HG03175 (cell line): Measurements from ENCODE around the gene ECSCR.
"Not testable (repeated sequence)": the region's sequence is repeated elsewhere in the genome, so short reads cannot be mapped to it uniquely, and the experiment has no call there.

Source experiments
- ATAC-seq: cut with Tn5 transposase; IDR thresholded peaks from one replicate; pipeline ENCODE4 v1.9.1; 2021; ENCODE audit warnings: mild to moderate bottlenecking, moderate library complexity; ENCODE audit not compliant: unreplicated experiment

The ECSCR gene

DNA sequence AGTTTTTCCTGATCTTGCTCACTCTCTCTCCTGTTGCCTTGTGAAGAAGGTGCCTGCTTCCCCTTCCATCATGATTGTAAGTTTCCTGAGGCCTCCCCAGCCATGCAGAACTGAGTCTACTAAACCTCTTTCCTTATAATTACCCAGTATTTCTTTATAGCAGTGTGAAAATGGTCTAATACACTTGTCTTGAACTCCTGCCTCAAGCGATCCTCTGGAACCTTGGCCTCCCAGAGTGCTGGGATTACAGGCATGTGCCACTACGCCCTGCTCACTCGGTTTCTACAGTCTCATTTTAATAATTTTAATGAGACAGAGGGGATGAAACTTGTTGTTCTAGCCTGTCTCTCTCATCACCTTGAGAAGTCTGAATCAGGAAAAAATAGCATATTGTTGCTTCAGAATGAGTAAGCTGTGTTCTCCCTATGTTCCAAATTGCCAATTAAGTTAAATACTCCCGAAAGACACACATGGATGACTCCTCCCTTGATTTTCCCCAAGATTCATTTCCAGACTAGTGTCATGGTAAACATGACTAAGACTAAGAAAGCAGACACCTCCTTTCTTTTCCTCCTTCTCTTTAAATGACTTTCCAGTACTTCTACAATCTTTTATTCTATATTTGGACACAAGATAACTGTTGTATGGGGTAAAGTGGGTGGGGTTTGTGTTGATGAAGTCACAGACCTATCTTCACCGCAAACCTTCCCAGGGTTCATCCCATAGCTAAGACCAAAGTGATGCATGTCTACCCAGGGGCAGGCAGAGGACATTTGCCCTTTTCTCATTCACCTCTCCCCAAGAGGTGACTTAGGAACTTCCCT is 15.4 kb downstream of the ECSCR start:
- no peak for ATAC-seq

DNA sequence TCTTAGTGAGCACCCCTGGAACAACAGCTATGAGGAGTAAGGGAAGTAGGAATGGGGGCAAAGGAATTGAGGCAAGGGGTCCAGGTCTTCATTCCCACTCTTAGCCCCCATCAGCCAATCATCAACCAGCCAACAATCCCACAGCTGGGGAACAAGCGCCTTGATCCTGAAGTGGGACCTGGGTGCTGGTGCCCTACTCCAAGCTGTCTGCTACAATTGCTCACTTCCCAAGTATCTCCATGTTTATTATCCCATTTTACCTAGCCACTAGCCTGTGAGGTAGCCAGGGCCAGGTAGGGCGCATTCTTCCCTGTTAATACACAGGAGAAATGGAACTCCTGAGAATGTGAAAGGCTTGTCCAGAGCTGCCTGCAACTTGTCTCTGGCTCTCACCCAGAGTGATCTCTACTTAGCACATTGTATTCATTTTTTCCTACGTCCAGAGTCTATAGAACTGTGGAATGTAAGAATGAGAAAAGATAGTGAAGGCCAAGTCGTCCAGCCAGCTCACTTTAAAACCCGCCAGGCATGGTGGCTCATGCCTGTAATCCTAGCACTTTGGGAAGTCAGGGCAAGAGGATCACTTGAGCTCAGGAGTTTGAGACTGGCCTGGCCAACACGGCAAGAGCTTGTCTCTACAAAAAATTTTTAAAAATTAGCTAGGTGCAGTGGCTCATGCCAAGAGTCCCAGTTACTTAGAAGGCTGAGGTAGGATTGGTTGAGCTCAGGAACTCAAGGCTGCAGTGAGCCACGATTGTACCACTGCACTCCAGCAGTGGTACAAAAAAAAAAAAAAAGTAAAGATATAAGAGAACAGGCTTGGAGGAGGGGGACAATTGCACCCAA is 17.0 kb downstream of the ECSCR start:
- ATAC-seq: no peak

DNA sequence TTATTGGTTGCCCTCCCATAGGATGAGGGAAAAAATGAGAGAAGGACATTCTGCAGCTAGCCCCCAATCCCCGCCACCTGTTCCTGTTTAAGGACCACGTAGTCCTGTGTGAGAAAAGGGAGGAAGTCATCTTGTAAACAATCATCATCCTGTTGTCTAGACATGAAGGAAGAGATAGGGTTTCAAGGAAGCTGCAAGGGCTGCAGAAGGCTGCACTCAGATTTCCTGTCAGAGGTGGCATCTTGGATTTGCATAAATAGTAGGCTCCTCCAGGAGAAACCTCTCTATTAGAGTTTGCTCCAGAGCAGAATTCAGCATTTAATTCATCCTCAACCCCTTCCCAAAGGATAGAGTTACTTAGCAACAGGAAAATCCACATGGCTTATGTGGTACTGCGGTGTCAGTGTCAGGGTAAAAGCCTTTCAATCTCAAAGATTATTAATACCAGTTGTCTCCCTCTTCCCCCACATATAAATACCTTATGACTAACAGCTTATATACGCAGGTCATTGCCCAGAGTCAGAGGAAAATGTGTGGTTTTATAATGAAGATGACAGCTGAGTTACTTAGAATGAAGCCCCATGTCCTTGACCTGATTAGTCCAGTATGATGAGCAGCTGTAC is 18.6 kb downstream of the ECSCR start:
- ATAC-seq: no peak

DNA sequence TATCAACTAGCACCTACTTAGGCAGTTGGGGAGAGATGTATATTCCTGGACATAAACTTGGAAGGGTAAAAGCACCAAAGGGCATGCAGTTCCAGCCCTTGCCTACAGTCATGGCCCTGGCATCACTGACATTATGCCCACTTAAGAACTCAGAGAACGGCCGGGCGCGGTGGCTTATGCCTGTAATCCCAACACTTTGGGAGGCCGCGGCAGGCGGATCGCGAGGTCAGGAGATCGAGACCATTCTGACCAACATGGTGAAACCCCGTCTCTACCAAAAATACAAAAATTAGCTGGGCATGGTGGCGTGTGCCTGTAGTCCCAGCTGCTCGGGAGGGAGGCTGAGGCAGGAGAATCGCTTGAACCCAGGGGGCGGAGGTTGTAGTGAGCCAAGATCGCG is 22.1 kb downstream of the ECSCR start:
- not testable (repeated sequence) for ATAC-seq

DNA sequence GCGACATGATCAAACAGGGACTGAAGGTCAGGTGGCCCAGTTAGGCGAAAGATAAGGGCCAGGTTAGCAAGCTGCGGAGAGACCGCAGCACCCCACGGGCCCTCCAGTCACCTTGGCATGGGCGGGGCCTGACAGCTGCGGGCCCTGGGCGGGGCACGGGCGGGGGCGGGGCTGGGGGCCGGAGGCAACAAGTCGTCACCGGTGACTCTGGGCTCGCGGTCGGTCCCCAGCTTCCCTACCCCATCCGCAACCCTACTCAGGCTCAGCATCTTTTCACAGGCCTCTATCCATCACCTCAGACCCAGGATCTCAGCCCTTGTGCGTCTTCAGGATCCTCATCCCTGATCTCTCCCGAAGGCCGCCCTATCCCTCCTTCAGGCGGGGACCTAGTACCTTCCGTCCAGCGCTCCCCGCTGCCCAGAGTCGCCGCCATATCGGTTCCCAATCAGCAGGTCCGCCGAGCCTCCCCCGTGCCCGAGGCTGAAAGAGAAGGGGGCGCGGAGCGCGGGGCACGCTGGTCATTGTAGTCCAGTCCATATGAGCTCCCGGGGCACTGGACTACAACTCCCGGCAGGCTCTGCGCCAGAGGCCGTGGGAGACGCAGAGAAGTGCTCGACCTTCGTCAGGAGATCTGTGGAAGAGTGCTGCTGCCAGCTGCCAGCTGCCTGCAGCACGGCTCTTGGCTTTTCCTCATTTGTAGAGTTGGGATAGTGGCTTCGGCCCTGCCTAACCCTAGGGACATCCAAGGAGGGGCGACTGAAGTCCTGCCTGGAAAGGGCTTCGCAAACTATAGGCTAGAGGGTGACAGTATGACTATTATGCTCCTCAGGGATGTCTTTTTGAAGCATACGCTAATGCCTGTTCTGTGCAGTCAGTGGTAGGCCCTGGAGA is 23.3 kb downstream of the ECSCR start, which contains the start of gene DNAJC18:
DNAJC18 (minus strand) TSS at position 513 of the 891 bp plus-strand sequence; CDS start at position 433, 80 bp downstream.
- ATAC-seq: peak; percentile 92

DNA sequence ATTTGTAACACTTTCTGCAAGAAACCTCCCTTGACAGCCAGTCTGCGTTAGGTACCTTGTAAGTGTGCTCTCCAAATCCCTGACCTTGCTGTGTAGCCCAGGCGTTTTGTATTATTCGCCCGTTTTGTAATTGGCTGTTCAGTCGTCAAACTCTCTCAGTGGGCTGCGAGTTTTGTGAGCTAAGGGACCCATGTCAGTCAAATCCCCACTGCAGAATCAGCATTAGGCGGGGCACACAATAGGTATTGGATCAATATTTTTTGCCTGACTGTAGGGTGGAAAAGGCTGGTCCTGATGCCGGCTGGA is 23.9 kb downstream of the ECSCR start:
- no peak for ATAC-seq

DNA sequence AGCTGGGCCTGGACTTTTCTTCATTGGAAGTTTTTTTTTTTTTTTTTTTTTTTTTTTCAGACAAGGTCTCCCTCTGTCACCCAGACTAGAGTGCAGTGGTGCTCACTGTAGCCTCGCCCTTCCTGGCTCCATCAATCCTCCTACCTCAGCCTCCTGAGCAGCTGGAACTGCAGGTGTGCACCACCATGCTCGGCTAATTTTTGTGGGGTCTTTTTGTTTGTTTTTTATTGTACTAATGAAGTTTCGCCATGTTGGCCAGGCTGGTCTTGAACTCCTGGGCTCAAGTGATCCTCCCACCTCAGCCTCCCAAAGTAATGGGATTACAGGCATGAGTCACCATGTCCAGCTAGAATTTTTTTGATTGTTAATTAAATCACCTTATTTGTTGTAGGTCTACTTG is 26.9 kb downstream of the ECSCR start:
- ATAC-seq: no peak

DNA sequence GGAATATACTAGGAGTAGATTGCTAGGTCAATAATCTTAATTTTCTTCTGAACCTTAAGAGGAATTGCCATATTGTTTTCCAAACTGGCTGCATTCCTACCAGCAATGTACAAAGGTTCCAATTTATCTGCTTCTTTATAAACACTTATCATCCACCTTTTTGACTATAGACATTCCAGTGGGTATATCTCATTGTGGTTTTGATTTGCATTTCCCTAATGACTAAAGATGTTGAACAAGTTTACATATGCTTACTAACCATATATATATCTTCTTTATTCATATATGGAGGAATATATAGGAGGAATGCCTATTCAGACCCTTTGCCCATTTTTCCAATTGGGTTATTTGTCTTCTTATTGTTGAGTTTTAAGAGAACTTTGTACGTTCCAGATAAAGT is 30.8 kb downstream of the ECSCR start:
- ATAC-seq: no peak

DNA sequence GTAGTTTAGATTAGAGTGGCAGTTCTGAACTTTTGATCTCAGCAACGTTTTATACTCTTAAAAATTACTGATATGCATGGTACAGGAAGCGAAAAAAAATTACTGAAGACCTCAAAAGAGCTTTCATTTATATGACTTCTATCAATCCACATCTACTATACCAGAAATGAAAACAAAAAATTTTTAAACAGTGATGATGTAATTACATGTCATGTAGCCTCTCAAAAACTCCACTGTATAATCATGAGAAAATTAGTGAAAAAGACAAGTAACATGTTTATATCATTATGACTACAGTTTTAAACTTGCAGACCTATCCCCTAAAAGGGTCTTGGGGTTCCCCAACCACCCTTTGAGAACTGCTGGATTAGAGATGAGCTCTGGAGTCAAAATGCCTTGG is 32.5 kb downstream of the ECSCR start:
- no peak for ATAC-seq

DNA sequence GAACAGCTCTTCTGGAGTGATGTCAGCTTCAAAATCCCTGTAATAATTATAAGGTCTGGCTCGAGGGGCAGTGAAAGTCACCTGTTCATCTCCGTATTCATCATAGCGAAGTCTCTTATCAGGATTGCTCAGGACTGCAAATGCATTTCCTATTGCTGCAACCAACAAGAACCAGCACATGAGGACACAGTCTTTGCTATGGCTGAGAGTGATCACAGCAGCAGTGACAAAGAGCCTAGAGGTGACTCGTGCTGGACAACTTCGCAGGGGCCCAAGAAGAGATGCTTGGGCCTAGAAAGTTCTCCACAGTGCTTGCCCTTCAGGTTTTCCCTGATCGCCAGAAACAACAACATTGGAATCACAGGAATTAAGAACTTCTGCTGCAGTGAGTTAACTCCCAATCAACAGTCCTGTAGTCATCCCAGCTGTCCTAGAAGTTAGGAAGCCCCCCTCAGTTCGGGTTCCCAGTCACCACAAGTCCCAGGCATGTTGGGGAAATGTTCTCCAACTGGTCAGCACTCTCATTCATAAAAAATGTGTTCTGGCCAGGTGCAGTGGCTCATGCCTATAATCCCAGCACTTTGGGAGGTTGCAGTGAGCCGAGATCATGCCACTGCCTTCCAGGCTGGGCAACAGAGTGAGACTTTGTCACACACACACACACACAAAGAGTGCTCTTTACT is 36.2 kb downstream of the ECSCR start:
- no peak for ATAC-seq

DNA sequence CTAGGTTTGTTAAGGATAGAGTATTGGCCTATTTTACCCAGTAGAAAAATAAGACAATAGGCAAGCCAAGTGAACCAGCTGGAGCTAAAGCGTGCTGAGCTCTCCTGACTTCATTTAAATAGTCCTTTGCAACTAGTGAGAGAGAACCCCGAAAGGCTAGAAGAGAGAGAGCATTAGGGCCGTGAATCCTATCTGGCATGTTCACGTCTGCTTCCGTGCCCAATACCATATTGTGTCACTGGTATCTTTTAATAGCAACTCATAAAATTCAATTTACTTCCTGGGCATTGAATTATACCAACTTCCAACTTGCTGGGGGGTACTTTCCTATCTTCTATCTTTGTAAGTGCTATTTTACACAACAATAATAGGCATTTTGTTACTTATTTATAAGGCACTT is 37.0 kb downstream of the ECSCR start:
- no peak for ATAC-seq

DNA sequence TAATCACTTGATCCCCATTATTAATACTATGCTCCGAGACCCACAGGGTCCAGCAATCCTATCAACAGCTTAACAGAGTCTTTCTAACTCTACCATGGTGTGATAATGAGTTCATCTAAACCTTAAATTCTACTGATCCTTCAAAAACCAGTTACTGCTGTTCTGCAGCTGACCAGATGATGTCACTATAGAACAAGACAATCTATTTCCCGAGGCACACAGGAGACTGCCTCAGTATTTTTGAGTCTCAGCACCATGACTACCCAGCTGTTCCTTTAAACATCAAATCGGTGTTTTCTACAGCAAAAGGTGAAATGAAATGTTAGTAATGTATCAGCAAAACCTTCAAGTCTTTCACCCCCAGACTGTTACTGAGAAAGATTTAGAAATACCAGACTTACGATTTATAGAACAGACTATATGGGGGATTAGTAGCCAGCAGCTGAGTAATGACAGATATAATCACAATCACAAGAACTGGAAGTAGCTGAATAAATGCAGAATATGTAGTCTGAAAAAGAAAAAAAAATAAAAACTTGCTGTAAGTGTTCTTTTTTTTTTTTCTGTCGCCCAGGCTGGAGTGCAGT is 40.1 kb downstream of the ECSCR start:
- ATAC-seq: peak; percentile 60

DNA sequence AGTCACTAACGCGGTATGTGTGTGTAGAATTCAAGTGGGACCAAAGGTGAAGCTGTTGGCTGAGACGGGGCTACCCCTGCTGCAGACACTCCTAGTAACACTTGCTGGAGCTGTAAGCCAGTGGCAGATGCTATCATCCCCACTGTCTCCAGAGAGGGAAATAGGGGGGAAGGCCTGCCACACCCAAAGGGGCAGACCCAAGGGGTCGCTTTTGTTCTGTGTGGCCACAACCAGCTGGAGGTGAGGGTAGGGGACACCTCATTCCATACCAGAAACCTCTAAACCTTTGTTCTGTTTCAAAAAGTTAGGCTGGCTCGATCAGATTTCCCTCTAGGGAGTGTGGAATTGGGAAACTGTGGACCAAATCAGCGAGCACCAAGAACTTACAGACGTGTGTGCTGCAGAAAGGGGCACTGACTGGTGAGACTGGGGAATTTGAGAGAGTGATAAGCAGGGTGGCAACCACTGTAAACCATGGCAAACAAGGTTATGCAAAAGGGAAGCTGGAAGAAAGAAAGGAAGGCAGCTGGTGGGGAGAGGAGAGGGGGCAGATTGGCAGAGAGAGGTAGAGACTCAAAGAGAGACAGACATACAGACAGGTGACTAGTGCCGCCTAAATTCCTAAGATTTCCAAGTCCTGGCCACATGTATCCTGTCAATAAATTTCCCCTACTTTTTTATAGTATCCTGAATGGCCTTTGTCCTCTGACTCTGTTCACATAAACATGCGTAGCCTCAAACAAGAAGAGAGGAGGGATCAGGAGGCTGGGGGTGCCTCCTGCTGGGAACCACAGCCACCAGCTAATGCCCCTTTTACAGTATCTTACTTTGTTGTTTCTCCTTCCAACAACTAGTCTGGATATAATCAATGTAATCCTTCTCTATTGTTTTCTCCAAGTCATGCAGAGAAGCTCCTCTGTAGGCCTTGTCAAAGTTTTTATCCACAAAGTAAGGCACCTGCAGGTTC is 43.0 kb downstream of the ECSCR start:
- no peak for ATAC-seq

DNA sequence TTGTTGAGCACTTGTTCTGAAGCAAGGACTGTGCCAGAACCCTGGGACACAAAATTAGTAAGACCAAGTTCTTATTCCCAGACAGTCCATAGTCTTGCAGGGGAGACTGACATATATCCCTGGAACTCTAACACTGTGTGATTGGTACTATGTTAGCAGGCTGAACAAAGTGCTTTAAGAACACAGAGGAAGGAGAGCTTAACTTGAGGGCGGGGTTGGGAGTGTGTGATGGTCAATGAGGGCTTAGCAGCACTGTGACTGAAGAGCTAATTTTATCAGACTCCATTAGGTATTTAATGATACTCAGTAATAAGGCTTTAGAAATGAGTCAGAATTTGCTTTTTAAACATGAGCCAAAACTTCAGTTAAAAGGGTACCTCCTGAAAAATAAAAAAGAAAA is 43.8 kb downstream of the ECSCR start:
- ATAC-seq: no peak

DNA sequence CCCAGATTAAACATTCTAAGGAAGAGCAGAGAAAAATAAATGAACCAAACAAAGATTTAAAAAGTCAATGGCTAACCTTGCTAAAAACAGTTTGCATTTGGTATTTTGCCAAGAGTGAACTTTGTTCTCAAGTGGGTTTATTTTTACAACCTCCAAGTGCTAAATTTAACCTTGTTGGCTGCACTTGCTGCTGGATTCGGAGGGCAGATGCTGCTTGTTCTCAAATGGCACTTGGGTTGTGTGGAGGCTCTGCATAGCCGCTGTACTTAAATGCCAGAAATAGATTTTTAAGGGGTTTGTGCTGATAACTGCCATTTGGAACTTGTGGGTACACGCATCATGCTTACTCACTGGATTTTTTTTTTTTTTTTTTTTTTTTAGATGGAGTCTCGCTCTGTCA is 45.3 kb downstream of the ECSCR start:
- ATAC-seq: no peak

DNA sequence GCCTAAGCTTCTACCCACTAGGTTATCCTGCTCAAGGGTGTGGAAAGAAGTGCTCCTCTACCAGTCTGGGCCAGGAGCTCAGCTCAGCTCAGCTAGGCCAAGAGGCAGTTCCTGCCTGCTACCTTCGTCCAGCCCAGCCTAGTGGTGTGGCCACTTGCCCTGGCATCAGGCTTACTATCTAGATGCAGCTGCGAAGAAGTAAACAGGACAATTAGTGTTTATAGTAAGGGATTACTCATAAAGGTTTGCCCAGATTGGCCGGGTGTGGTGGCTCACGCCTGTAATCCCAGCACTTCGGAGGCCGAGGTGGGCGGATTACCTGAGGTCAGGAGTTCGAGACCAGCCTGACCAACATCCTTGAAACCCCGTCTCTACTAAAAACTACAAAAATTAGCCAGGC is 45.9 kb downstream of the ECSCR start:
- ATAC-seq: no peak

DNA sequence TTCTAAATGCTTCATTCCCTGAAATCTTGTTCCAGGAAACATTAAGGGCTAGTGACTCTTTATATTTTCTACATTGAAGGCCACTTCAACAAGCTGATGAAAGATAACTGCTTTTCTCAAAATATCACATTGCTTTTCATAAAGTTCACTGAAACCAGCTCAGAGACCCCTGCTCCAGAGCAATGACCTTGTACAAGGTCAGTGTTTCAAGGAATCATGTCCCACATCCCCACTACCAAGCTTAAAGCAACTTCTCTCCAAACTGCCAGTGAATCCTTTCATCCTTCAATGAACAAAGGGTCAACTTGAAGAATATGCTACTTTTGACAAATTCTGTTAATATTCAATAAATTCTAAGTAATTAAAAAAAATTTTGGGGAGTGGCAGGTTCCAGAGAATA is 46.7 kb downstream of the ECSCR start:
- ATAC-seq: no peak

DNA sequence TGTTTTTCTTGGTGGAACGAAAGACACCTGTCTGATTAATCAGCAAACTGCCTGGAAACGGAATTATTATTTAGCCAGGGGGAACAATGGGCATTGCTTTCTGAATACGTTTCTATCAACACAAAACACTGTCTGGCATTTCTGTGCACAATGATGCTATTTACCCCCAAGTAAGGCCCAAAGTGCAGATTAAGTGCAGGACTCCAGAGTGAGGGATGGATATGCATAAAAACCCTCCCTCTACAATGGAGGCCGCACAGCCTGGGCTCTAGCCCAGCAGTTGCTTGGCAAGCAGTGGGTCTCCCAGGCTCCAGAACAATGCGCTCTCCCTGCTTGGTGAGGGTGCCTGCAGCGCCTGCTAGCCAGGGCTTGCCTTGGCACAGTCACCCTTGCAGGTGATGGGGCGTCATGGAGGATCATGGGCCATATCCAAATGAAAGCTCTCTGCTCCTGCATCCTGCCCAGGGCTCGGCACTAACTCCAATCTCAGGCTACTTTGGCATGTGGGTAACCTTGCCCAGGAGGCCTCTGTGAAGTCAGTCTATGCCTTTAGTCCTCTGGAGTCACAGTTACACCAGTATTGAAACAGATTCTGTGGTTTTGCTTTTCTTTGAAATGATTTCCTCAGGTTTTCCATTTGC is 47.2 kb downstream of the ECSCR start:
- no peak for ATAC-seq
